Nephron (organoid): ENCODE data around the gene EXD3.

Experiments
- H3K27ac Mint-ChIP-seq, 3 experiments: 2 replicates each; pipeline ENCODE4 v1.8.0; 2020; ENCODE audit warnings: mixed read lengths in 3 of 3, mild to moderate bottlenecking in 2 of 3, moderate library complexity in 1 of 3
- H3K27me3 Mint-ChIP-seq: 2 replicates; pipeline ENCODE4 v1.8.0; 2021; ENCODE audit warnings: low read depth, mild to moderate bottlenecking, moderate library complexity, mixed read lengths
- H3K36me3 Mint-ChIP-seq: 2 replicates; pipeline ENCODE4 v1.8.0; 2020; ENCODE audit warnings: low read depth, mixed read lengths
- H3K4me1 Mint-ChIP-seq: 2 replicates; pipeline ENCODE4 v1.8.0; 2020; ENCODE audit warnings: mixed read lengths
- H3K4me3 Mint-ChIP-seq, 3 experiments: 2 replicates each; pipeline ENCODE4 v1.8.0; 2020; ENCODE audit warnings: mild to moderate bottlenecking in 3 of 3, mixed read lengths in 3 of 3, moderate library complexity in 2 of 3
- H3K9me3 Mint-ChIP-seq: 2 replicates; pipeline ENCODE4 v1.8.0; 2020; ENCODE audit warnings: mixed read lengths
- CTCF ChIP-seq, 3 experiments: fragments of 200-600 bp; sonication (generic); IDR thresholded peaks; one replicate each; pipeline ENCODE4 v1.5.0; 2021; ENCODE audit warnings: antibody characterized with exemption in 3 of 3; ENCODE audit not compliant: unreplicated experiment in 3 of 3

The EXD3 gene

GRCh38 chr9:137272241-137273094 lies 150.5 kb downstream of the EXD3 start:
- no peak overlapping the region for H3K4me3 Mint-ChIP-seq
- no peak for TF ChIP-seq CTCF (IDR thresholded peaks at IDR 0.05; ENCODE audit: unreplicated experiment in 3 of 3)
- H3K9me3 Mint-ChIP-seq, result no peaks in the 10 kb centered on the region
- H3K27me3 Mint-ChIP-seq, result no peaks in the 10 kb centered on the region
- H3K36me3 Mint-ChIP-seq, result peaks cover 22% of the 10 kb centered on the region
- no peak overlapping the region for H3K27ac Mint-ChIP-seq
- peaks cover 21% of the 10 kb centered on the region for H3K4me1 Mint-ChIP-seq

GRCh38 chr9:137271696-137272076 lies 151.3 kb downstream of the EXD3 start:
- peaks cover 15% of the 10 kb centered on the region for H3K4me1 Mint-ChIP-seq

GRCh38 chr9:137270929-137271695 lies 151.8 kb downstream of the EXD3 start:
- Mint-ChIP-seq H3K27me3 (no peaks in the 10 kb centered on the region), H3K36me3 (peaks cover 23% of the 10 kb centered on the region)

More at GRCh38 chr9:137271696-137272076, 151.3 kb downstream of the EXD3 start:
- no peaks in the 10 kb centered on the region for H3K27me3 Mint-ChIP-seq
- no peak overlapping the region for H3K27ac Mint-ChIP-seq
- no peak for TF ChIP-seq CTCF (IDR thresholded peaks at IDR 0.05; ENCODE audit: unreplicated experiment in 3 of 3)
- H3K9me3 Mint-ChIP-seq, result no peaks in the 10 kb centered on the region
- H3K4me3 Mint-ChIP-seq, result no peak overlapping the region
- H3K36me3 Mint-ChIP-seq, result peaks cover 23% of the 10 kb centered on the region

GRCh38 chr9:137269231-137269772 lies 153.7 kb downstream of the EXD3 start:
- Mint-ChIP-seq H3K27ac (no peak overlapping the region), H3K9me3 (no peaks in the 10 kb centered on the region)

More at GRCh38 chr9:137270929-137271695, 151.8 kb downstream of the EXD3 start:
- no peak overlapping the region for H3K27ac Mint-ChIP-seq
- no peak for TF ChIP-seq CTCF (IDR thresholded peaks at IDR 0.05; ENCODE audit: unreplicated experiment in 3 of 3)
- H3K4me1 Mint-ChIP-seq, result peaks cover 14% of the 10 kb centered on the region
- no peak overlapping the region for H3K4me3 Mint-ChIP-seq
- no peaks in the 10 kb centered on the region for H3K9me3 Mint-ChIP-seq

GRCh38 chr9:137268538-137269201 lies 154.3 kb downstream of the EXD3 start:
- Mint-ChIP-seq H3K27ac (no peak overlapping the region), H3K27me3 (no peaks in the 10 kb centered on the region), H3K4me3 (no peak overlapping the region), H3K4me1 (no peaks in the 10 kb centered on the region), H3K9me3 (no peaks in the 10 kb centered on the region), H3K36me3 (peaks cover 22% of the 10 kb centered on the region)
- no peak for TF ChIP-seq CTCF (IDR thresholded peaks at IDR 0.05; ENCODE audit: unreplicated experiment in 3 of 3)

More at GRCh38 chr9:137269231-137269772, 153.7 kb downstream of the EXD3 start:
- Mint-ChIP-seq H3K4me1 (peaks cover under 1% of the 10 kb centered on the region), H3K4me3 (no peak overlapping the region), H3K36me3 (peaks cover 23% of the 10 kb centered on the region), H3K27me3 (no peaks in the 10 kb centered on the region)
- no peak for TF ChIP-seq CTCF (IDR thresholded peaks at IDR 0.05; ENCODE audit: unreplicated experiment in 3 of 3)
